OCI-LY7 (cell line): Measurements from ENCODE around the gene PRADC1. TPM values are rescaled to one million over a fixed set of nuclear protein-coding genes. Genes with fewer than 3 reads are reported as not detected.
A peak's percentile ranks its signal among the peaks of the same experiment; 100 is the strongest.

Source experiments
- BruUV-seq: library from RNA; stranded (reverse); fragments of 400-500 nt; replicated peaks from 2 replicates; lab custom pipeline; 2021; lab: Mats Ljungman, UMichigan
- CTCF ChIA-PET: fragments of 300-600 bp; sonication (Branson Sonifier 250); formaldehyde crosslinking; loops from one replicate; lab custom pipeline; 2022; ENCODE audit warnings: antibody characterized with exemption; ENCODE audit not compliant: unreplicated experiment; lab: Charles Lee
- POLR2A ChIA-PET: fragments of 300-600 bp; sonication (Branson Sonifier 250); formaldehyde crosslinking; loops from one replicate; lab custom pipeline; 2022; ENCODE audit warnings: antibody characterized with exemption; lab: Charles Lee
- DNase-seq: peaks from one replicate; pipeline ENCODE4 v3.0.0-alpha.2; 2015; ENCODE audit warnings: low spot score
- H2AFZ ChIP-seq: fragments of 200-600 bp; sonication (generic), shearing (Covaris generic); 2 replicates; pipeline ENCODE4 v1.6.1; 2014; ENCODE audit warnings: mild to moderate bottlenecking, antibody characterized with exemption, low read length, moderate library complexity
- H3K27ac ChIP-seq: fragments of 200-600 bp; sonication (generic); 2 replicates; pipeline ENCODE4 v1.5.1; 2014; ENCODE audit warnings: mixed run types, low read depth, mild to moderate bottlenecking, moderate library complexity, low read length, inconsistent platforms; ENCODE audit not compliant: poor library complexity, severe bottlenecking
- H3K36me3 ChIP-seq: fragments of 200-600 bp; sonication (generic); 2 replicates; pipeline ENCODE4 v1.6.1; 2014; ENCODE audit warnings: mild to moderate bottlenecking, antibody characterized with exemption, low read length, moderate library complexity, mixed read lengths; ENCODE audit not compliant: insufficient read depth
- H3K4me1 ChIP-seq: fragments of 200-600 bp; sonication (generic); 2 replicates; pipeline ENCODE4 v1.5.1; 2014; ENCODE audit warnings: mild to moderate bottlenecking, low read length; ENCODE audit not compliant: insufficient read depth, poor library complexity, severe bottlenecking
- H3K4me2 ChIP-seq: fragments of 200-600 bp; sonication (generic); 2 replicates; pipeline ENCODE4 v1.6.1; 2014; ENCODE audit warnings: mild to moderate bottlenecking, low read length
- H3K4me3 ChIP-seq: fragments of 200-600 bp; sonication (generic); 2 replicates; pipeline ENCODE4 v1.5.1; 2014; ENCODE audit warnings: mild to moderate bottlenecking, low read depth, low read length; ENCODE audit not compliant: poor library complexity, severe bottlenecking
- H3K79me2 ChIP-seq: fragments of 200-600 bp; sonication (generic); 2 replicates; pipeline ENCODE4 v1.6.1; 2016; ENCODE audit warnings: low read depth, mild to moderate bottlenecking, low read length, moderate library complexity, mixed read lengths; ENCODE audit not compliant: insufficient read depth
- H3K9me2 ChIP-seq: fragments of 200-600 bp; sonication (generic); 2 replicates; pipeline ENCODE4 v1.6.1; 2016; ENCODE audit warnings: mild to moderate bottlenecking, low read length, mixed read lengths; ENCODE audit not compliant: insufficient read depth
- H3K9me3 ChIP-seq: fragments of 200-600 bp; sonication (generic); 2 replicates; pipeline ENCODE4 v1.6.1; 2014; ENCODE audit warnings: mild to moderate bottlenecking, mixed run types, low read length, mixed read lengths
- H4K20me1 ChIP-seq: fragments of 200-600 bp; sonication (generic); 2 replicates; pipeline ENCODE4 v1.6.1; 2014; ENCODE audit warnings: mild to moderate bottlenecking, antibody characterized with exemption, low read length, moderate library complexity, mixed read lengths; ENCODE audit not compliant: insufficient read depth
- EZH2phosphoT487 ChIP-seq: fragments of 200-600 bp; sonication (generic); IDR thresholded peaks from 2 replicates; pipeline ENCODE4 v1.6.1; 2018; ENCODE audit warnings: low read depth, borderline replicate concordance, mild to moderate bottlenecking, mixed run types, antibody characterized with exemption, low read length, moderate library complexity, mixed read lengths
- intact Hi-C: fragments of 100-400 bp; cut with micrococcal nuclease; formaldehyde crosslinking; loops from one replicate; pipeline ENCODE4 v1.10.0; 2022; ENCODE audit not compliant: unreplicated experiment
- total RNA-seq, 2 experiments: library from RNA; depleted of rRNA in 1 of 2; stranded (reverse); fragments of >200 nt in 1 of 2; shearing (Covaris generic) in 1 of 2; gene quantifications; 2 replicates each; pipeline ENCODE4 v1.2.3, GENCODE V29; 2014 to 2022
- TF ChIP-seq, protein P1 (sequence below): fragments of 200-600 bp; sonication (generic); conservative IDR thresholded peaks from 2 replicates; pipeline ENCODE4 v1.5.1; 2014; ENCODE audit warnings: mild to moderate bottlenecking, antibody characterized with exemption, low read length, moderate library complexity, mixed read lengths

PRADC1 gene
- total RNA-seq, 2 experiments from 2014 or later = 23.0 to 25.9 TPM

DNA sequence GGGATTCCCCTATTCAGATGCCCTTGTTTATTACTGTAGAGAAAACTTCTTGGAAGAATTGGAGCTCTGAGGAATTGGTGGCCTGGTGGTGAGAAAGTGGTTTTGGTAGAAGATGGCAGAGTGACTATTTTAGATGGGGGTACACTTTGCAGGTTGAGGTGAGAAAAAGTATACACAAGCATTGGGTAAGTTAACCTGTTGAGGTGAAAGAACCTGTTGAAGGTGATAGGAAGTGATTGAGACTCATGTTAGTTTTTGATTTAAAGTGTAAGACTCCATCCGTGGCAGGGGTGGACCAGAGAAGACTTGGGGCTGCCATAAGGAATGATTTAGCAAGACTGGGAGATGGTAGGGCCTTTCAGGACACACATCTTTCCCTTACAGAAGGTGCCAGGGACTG is 4.1 kb upstream of the PRADC1 start:
- Histone ChIP-seq H3K9me2 (no peaks in the 10 kb centered on the region), H3K4me1 (peaks cover 27% of the 10 kb centered on the region), H4K20me1 (peaks cover 41% of the 10 kb centered on the region), H3K9me3 (no peaks in the 10 kb centered on the region), H3K27ac (no peak overlapping the region), H3K79me2 (peaks cover 75% of the 10 kb centered on the region), H2AFZ (no peak overlapping the region), H3K4me2 (peak overlapping the region; percentile 95), H3K4me3 (peak overlapping the region; percentile 20), H3K36me3 (peaks cover 70% of the 10 kb centered on the region)
- CTCF ChIA-PET = no interaction called here
- no peak for DNase-seq
- POLR2A ChIA-PET = interaction anchor here (1.2 to 1.5 kb wide), 2 partner anchors 48 to 594 kb away, joined by 3 read pairs; no protein-coding TSS in a partner anchor
- intact Hi-C loops = no loop called here
- BruUV-seq = TSS peak; percentile 13
- TF ChIP-seq EZH2phosphoT487 = no peak
- TF ChIP-seq, protein P1, sequence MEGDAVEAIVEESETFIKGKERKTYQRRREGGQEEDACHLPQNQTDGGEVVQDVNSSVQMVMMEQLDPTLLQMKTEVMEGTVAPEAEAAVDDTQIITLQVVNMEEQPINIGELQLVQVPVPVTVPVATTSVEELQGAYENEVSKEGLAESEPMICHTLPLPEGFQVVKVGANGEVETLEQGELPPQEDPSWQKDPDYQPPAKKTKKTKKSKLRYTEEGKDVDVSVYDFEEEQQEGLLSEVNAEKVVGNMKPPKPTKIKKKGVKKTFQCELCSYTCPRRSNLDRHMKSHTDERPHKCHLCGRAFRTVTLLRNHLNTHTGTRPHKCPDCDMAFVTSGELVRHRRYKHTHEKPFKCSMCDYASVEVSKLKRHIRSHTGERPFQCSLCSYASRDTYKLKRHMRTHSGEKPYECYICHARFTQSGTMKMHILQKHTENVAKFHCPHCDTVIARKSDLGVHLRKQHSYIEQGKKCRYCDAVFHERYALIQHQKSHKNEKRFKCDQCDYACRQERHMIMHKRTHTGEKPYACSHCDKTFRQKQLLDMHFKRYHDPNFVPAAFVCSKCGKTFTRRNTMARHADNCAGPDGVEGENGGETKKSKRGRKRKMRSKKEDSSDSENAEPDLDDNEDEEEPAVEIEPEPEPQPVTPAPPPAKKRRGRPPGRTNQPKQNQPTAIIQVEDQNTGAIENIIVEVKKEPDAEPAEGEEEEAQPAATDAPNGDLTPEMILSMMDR = no peak

DNA sequence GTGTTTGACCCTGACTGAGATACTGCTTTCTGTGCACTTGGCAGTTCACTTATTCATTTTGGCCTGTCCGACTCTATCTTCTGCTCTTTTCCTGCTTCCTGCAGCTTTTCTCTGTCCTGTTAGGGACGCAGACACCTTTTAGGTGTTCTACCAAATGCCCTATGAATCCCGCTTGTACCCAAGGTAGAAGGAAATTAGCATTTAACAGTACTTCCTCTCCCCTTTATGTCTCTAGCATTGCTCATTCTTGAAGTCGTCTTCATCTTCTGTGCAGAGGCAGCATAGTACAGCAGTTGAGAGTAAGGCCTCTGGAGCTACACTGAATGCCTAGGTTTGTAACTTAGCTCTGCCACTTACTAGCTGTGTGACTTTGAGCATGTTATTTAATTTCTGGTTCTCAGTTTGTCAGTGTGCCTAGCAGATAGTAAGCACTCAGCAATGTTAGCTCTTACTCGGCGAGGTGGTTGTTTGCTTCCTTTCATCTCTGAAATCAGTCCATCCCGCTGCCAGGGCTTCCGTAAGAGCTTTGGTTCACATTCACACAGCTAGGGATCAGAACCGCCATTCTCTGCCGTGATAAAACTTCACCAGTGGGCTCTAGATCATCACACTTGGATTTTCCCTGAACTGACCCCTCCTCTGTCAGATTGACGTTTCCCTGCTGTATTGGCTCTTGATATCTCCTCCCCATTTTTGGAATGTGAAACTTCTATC is 2.4 kb upstream of the PRADC1 start:
- peak; percentile 34 for DNase-seq
- POLR2A ChIA-PET = interaction anchor here (0.5 to 2.0 kb wide), 5 partner anchors 11 to 163 kb away, joined by 3 to 5 read pairs (median 4); no protein-coding TSS in a partner anchor

More for the DNA sequence above, 2.4 kb upstream of the PRADC1 start:
- H3K4me2 ChIP-seq = peak overlapping the region; percentile 95
- no TSS peak for BruUV-seq
- H3K36me3 ChIP-seq = peaks cover 54% of the 10 kb centered on the region
- H3K79me2 ChIP-seq = peaks cover 64% of the 10 kb centered on the region
- peaks cover 37% of the 10 kb centered on the region for H4K20me1 ChIP-seq
- CTCF ChIA-PET = no interaction called here
- peak overlapping the region; percentile 78 for H3K27ac ChIP-seq
- H3K9me3 ChIP-seq = no peaks in the 10 kb centered on the region
- intact Hi-C loops = loop anchor here (2.0 kb wide), 1 partner anchor 1219 kb away; the partner anchor contains the start of gene INO80B
- peak overlapping the region; percentile 93 for H3K4me3 ChIP-seq
- H3K9me2 ChIP-seq = no peaks in the 10 kb centered on the region
- H2AFZ ChIP-seq = no peak overlapping the region
- peaks cover 27% of the 10 kb centered on the region for H3K4me1 ChIP-seq
- TF ChIP-seq, protein P1 = no peak
- no peak for TF ChIP-seq EZH2phosphoT487
